Esophagus muscularis mucosa (tissue), 2 donors: ENCODE data around the gene WNK4.

ENCODE experiments used
- EP300 ChIP-seq: sonication (generic); formaldehyde crosslinking; IDR thresholded peaks from one replicate; pipeline ENCODE4 v1.6.1; 2017; ENCODE audit warnings: antibody characterized with exemption
- POLR2A ChIP-seq: fragments of 450-650 bp; IDR thresholded peaks from one replicate; pipeline ENCODE4 v1.6.1; 2017; ENCODE audit warnings: antibody characterized with exemption, moderate library complexity, mild to moderate bottlenecking, low read depth

GRCh38 chr17:42767512-42767911, 12.9 kb upstream of the WNK4 start:
- TF ChIP-seq POLR2A (no peak), EP300 (no peak)
